Measurements from ENCODE around the gene C1QL4.
"Not testable (repeated sequence)": the region's sequence is repeated elsewhere in the genome, so short reads cannot be mapped to it uniquely, and the experiment has no call there.

DNA sequence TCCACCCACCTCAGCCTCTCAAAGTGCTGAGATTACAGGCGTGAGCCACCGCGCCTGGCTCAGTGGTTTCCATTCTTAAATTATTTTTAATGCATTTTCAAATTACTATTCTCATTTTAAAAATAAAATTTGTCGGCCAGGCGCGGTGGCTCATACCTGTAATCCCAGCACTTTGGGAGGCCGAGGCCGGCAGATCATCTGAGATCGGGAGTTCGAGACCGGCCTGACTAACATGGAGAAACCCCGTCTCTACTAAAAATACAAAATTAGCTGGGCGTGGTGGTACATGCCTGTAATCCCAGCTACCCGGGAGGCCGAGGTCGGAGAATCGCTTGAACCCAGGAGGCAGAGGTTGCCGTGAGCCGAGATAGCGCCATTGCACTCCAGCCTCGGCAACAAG lies 3.2 kb downstream of the C1QL4 start:
- not testable (repeated sequence) for TF ChIP-seq CTCF (IDR thresholded peaks at IDR 0.05; ENCODE audit: borderline replicate concordance, extremely low read depth, low read length, poor library complexity, severe bottlenecking); EZH2 (IDR thresholded peaks at IDR 0.05; ENCODE audit: borderline replicate concordance, low read depth, low read length, severe bottlenecking)
